ENCODE results near the gene ALDH1A3.

DNA sequence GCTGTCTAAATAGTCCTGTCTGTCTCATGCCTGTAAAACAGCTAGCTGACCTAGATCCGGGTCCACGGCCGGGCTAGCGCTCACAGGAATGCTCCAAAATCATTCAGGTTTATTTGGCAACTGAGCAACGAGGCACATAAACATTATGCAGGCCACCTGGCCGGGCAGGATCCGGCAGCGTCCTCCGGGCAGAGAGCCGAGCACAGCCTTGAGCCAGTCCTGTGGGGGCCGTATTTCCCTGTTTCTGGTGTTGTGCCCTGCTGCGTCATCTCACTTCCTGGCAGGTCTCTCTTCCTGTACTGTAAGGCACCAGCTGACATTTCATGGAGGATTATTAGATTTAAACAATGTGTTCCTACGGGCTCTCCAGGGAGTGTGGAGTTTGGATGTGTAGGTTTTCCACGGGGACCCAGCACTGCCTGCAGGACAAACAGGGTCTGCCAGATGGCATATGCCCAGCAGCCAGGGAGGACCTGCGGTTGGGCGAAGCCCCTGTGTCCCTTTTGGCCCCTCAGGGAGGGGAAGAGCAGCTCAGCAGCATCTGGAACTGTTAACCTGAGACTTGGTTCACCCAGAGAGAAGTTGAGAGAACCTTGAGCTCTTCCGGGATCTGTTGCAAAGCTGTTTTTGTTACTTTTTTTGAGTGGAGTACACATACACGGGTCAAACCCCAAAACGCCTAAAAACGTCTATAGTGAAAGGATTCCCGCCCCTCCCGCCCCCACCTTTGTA is 23.0 kb downstream of the ALDH1A3 start:
- TF ChIP-seq POLR2A (IDR thresholded peaks at IDR 0.05; ENCODE audit: insufficient read depth in 1 of 2, low read depth in 2 of 2, low read length in 2 of 2) = no peak
- no peak for TF ChIP-seq JUN (CRISPR knock-in tag; IDR thresholded peaks at IDR 0.05)
- no peak for TF ChIP-seq KLF13 (CRISPR knock-in tag; IDR thresholded peaks at IDR 0.05)
- no peak for TF ChIP-seq ESRRA (CRISPR knock-in tag; IDR thresholded peaks at IDR 0.05; ENCODE audit: low read depth)
- TF ChIP-seq, protein P1, sequence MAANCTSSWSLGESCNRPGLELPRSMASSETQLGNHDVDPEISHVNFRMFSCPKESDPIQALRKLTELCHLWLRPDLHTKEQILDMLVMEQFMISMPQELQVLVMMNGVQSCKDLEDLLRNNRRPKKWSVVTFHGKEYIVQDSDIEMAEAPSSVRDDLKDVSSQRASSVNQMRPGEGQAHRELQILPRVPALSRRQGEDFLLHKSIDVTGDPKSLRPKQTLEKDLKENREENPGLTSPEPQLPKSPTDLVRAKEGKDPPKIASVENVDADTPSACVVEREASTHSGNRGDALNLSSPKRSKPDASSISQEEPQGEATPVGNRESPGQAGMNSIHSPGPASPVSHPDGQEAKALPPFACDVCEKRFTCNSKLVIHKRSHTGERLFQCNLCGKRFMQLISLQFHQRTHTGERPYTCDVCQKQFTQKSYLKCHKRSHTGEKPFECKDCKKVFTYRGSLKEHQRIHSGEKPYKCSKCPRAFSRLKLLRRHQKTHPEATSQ (CRISPR knock-in tag; IDR thresholded peaks at IDR 0.05; ENCODE audit: borderline replicate concordance) = no peak
- TF ChIP-seq, protein P2, sequence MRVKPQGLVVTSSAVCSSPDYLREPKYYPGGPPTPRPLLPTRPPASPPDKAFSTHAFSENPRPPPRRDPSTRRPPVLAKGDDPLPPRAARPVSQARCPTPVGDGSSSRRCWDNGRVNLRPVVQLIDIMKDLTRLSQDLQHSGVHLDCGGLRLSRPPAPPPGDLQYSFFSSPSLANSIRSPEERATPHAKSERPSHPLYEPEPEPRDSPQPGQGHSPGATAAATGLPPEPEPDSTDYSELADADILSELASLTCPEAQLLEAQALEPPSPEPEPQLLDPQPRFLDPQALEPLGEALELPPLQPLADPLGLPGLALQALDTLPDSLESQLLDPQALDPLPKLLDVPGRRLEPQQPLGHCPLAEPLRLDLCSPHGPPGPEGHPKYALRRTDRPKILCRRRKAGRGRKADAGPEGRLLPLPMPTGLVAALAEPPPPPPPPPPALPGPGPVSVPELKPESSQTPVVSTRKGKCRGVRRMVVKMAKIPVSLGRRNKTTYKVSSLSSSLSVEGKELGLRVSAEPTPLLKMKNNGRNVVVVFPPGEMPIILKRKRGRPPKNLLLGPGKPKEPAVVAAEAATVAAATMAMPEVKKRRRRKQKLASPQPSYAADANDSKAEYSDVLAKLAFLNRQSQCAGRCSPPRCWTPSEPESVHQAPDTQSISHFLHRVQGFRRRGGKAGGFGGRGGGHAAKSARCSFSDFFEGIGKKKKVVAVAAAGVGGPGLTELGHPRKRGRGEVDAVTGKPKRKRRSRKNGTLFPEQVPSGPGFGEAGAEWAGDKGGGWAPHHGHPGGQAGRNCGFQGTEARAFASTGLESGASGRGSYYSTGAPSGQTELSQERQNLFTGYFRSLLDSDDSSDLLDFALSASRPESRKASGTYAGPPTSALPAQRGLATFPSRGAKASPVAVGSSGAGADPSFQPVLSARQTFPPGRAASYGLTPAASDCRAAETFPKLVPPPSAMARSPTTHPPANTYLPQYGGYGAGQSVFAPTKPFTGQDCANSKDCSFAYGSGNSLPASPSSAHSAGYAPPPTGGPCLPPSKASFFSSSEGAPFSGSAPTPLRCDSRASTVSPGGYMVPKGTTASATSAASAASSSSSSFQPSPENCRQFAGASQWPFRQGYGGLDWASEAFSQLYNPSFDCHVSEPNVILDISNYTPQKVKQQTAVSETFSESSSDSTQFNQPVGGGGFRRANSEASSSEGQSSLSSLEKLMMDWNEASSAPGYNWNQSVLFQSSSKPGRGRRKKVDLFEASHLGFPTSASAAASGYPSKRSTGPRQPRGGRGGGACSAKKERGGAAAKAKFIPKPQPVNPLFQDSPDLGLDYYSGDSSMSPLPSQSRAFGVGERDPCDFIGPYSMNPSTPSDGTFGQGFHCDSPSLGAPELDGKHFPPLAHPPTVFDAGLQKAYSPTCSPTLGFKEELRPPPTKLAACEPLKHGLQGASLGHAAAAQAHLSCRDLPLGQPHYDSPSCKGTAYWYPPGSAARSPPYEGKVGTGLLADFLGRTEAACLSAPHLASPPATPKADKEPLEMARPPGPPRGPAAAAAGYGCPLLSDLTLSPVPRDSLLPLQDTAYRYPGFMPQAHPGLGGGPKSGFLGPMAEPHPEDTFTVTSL (CRISPR knock-in tag; IDR thresholded peaks at IDR 0.05; ENCODE audit: borderline replicate concordance) = no peak
- TF ChIP-seq, protein P3, sequence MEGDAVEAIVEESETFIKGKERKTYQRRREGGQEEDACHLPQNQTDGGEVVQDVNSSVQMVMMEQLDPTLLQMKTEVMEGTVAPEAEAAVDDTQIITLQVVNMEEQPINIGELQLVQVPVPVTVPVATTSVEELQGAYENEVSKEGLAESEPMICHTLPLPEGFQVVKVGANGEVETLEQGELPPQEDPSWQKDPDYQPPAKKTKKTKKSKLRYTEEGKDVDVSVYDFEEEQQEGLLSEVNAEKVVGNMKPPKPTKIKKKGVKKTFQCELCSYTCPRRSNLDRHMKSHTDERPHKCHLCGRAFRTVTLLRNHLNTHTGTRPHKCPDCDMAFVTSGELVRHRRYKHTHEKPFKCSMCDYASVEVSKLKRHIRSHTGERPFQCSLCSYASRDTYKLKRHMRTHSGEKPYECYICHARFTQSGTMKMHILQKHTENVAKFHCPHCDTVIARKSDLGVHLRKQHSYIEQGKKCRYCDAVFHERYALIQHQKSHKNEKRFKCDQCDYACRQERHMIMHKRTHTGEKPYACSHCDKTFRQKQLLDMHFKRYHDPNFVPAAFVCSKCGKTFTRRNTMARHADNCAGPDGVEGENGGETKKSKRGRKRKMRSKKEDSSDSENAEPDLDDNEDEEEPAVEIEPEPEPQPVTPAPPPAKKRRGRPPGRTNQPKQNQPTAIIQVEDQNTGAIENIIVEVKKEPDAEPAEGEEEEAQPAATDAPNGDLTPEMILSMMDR (CRISPR knock-in tag; IDR thresholded peaks at IDR 0.05) = no peak
- TF ChIP-seq TCF7 (IDR thresholded peaks at IDR 0.05; ENCODE audit: low read depth) = no peak
- TF ChIP-seq NR2F1 (CRISPR knock-in tag; IDR thresholded peaks at IDR 0.05) = no peak
- TF ChIP-seq SPEN (CRISPR knock-in tag; IDR thresholded peaks at IDR 0.05; ENCODE audit: low read depth) = no peak
- TF ChIP-seq, protein P4, sequence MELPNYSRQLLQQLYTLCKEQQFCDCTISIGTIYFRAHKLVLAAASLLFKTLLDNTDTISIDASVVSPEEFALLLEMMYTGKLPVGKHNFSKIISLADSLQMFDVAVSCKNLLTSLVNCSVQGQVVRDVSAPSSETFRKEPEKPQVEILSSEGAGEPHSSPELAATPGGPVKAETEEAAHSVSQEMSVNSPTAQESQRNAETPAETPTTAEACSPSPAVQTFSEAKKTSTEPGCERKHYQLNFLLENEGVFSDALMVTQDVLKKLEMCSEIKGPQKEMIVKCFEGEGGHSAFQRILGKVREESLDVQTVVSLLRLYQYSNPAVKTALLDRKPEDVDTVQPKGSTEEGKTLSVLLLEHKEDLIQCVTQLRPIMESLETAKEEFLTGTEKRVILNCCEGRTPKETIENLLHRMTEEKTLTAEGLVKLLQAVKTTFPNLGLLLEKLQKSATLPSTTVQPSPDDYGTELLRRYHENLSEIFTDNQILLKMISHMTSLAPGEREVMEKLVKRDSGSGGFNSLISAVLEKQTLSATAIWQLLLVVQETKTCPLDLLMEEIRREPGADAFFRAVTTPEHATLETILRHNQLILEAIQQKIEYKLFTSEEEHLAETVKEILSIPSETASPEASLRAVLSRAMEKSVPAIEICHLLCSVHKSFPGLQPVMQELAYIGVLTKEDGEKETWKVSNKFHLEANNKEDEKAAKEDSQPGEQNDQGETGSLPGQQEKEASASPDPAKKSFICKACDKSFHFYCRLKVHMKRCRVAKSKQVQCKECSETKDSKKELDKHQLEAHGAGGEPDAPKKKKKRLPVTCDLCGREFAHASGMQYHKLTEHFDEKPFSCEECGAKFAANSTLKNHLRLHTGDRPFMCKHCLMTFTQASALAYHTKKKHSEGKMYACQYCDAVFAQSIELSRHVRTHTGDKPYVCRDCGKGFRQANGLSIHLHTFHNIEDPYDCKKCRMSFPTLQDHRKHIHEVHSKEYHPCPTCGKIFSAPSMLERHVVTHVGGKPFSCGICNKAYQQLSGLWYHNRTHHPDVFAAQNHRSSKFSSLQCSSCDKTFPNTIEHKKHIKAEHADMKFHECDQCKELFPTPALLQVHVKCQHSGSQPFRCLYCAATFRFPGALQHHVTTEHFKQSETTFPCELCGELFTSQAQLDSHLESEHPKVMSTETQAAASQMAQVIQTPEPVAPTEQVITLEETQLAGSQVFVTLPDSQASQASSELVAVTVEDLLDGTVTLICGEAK (IDR thresholded peaks at IDR 0.05) = no peak
- TF ChIP-seq, protein P4 (CRISPR knock-in tag; IDR thresholded peaks at IDR 0.05) = no peak
- TF ChIP-seq POLR2AphosphoS5 (IDR thresholded peaks at IDR 0.05; ENCODE audit: low read depth, low read length) = no peak
- no peak for TF ChIP-seq ATF7 (IDR thresholded peaks at IDR 0.05)
- no peak for TF ChIP-seq ATF7 (CRISPR knock-in tag; IDR thresholded peaks at IDR 0.05)
- TF ChIP-seq SMC3 (IDR thresholded peaks at IDR 0.05; ENCODE audit: low read length) = no peak
